ENCODE data around the gene IL10RB. TPM values are rescaled to one million over a fixed set of nuclear protein-coding genes. Genes with fewer than 3 reads are reported as not detected.

The IL10RB gene
- total RNA-seq, 4 donors from 2014 or later = 20.7 to 28.1 (median 23.4) TPM

DNA sequence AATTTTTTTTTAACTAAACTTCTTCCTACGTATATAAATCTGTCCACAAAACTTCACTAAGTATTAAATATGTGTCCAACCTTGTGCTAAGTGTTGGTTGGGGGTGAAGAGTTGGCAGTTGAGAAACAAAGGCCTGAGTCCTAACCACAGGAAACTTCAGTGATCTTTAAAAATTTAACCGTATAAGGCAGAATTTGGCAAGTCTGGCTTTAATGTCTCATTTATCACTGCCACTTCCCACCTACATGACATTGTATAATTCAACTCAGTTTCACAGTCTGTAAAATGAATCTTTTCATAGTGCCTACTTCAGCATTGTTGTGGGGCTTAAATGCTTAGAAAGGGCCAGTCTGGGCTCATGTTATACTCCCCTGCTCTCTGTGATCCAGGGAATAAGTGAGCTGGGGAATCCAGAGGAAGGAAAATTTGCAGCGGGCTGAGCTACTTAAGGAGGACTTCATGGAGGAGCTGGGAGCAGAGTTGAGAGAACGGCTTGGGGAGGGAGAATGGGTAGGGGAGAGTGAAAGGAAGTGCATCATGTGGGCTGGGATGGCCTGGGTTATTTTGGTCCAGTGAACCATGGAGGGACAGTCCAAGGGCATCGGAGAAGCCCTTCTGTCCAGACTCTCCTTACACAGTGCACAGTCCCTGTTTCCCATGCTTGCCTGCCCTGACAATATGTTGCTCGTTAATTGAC lies 21.9 kb upstream of the IL10RB start:
- H3K4me3 ChIP-seq = no peak overlapping the region
- no peaks in the 10 kb centered on the region for H3K9me3 ChIP-seq
- no peaks in the 10 kb centered on the region for H3K27me3 ChIP-seq
- TF ChIP-seq, protein P1, sequence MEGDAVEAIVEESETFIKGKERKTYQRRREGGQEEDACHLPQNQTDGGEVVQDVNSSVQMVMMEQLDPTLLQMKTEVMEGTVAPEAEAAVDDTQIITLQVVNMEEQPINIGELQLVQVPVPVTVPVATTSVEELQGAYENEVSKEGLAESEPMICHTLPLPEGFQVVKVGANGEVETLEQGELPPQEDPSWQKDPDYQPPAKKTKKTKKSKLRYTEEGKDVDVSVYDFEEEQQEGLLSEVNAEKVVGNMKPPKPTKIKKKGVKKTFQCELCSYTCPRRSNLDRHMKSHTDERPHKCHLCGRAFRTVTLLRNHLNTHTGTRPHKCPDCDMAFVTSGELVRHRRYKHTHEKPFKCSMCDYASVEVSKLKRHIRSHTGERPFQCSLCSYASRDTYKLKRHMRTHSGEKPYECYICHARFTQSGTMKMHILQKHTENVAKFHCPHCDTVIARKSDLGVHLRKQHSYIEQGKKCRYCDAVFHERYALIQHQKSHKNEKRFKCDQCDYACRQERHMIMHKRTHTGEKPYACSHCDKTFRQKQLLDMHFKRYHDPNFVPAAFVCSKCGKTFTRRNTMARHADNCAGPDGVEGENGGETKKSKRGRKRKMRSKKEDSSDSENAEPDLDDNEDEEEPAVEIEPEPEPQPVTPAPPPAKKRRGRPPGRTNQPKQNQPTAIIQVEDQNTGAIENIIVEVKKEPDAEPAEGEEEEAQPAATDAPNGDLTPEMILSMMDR (IDR thresholded peaks at IDR 0.05) = no peak
- no peak for DNase-seq (ENCODE audit: low spot score in 2 of 2)
- 74% methylated on average over 6 of the region's 6 CpGs for WGBS
- peaks cover 6% of the 10 kb centered on the region for H3K4me1 ChIP-seq
- H3K27ac ChIP-seq = no peak overlapping the region
- H3K36me3 ChIP-seq = peaks cover 40% of the 10 kb centered on the region

DNA sequence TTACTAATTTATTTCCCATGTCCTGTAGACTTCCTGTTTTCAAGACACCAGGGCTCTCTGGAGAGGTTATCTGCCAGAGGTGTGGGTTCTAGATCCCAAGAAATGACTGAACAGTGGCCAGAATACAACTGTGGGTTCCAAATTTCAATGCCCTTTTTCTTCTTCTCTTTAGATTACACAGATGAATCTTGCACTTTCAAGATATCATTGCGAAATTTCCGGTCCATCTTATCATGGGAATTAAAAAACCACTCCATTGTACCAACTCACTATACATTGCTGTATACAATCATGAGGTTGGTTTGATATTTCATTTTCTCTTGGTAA lies 21.4 kb upstream of the IL10RB start:
- H3K9me3 ChIP-seq = no peaks in the 10 kb centered on the region
- WGBS = 73% methylated on average over 2 of the region's 2 CpGs
- no peak overlapping the region for H3K4me3 ChIP-seq
- peaks cover 45% of the 10 kb centered on the region for H3K36me3 ChIP-seq
- peaks cover 6% of the 10 kb centered on the region for H3K4me1 ChIP-seq
- TF ChIP-seq EP300 (IDR thresholded peaks at IDR 0.05) (no peak), POLR2A (IDR thresholded peaks at IDR 0.05) (no peak), POLR2AphosphoS5 (IDR thresholded peaks at IDR 0.05) (no peak)
- no peak for DNase-seq (ENCODE audit: low spot score in 2 of 2)
- no peaks in the 10 kb centered on the region for H3K27me3 ChIP-seq
- H3K27ac ChIP-seq = no peak overlapping the region

DNA sequence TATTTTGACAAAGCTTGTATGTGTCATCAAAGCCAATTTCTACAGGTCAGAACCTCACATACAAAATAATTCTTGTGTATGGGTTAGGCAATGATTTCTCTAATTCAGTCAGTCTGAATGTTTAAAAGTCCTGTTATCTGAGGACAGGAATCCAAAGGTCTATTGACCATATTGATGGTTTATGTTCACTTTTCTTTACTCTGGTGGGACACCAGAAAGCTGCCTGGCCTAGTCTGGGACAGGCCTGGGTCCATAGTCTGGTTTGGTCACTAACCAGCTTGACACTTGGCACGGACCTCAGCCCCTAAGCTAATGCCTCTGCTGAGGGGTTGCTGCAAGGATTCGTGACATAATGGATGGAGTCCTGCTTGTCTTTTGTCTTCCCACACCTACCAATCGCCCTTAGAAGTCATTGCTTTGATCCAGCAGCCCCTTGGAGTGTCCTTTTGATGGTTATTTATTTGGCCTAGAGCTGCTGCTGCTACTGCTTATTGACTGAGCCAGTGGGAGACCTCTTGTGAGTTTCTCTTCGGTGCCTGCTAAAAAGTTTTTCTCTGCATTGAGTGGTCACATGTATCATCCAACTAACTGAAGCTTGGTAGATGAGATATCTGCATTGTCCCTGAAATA lies 20.8 kb upstream of the IL10RB start:
- Histone ChIP-seq H3K27me3 (no peaks in the 10 kb centered on the region), H3K4me1 (peaks cover 6% of the 10 kb centered on the region), H3K36me3 (peaks cover 47% of the 10 kb centered on the region), H3K9me3 (no peaks in the 10 kb centered on the region), H3K27ac (no peak overlapping the region), H3K4me3 (no peak overlapping the region)
- 85% methylated on average over 4 of the region's 4 CpGs for WGBS
- TF ChIP-seq POLR2A (IDR thresholded peaks at IDR 0.05) (no peak), POLR2AphosphoS5 (IDR thresholded peaks at IDR 0.05) (no peak), EP300 (IDR thresholded peaks at IDR 0.05) (no peak)
- TF ChIP-seq, protein P1 (IDR thresholded peaks at IDR 0.05) = no peak
- no peak for DNase-seq (ENCODE audit: low spot score in 2 of 2)

DNA sequence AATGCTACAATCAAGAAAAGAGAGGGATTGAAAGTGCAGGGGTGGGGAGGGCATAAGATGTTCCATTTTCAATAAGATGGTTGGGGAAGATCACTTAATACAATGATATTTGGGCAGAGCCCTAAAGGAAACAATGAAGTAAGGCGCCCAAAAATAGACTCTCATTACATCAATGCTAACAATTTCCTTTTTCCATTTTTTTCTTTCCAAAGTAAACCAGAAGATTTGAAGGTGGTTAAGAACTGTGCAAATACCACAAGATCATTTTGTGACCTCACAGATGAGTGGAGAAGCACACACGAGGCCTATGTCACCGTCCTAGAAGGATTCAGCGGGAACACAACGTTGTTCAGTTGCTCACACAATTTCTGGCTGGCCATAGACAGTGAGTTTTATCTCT lies 19.7 kb upstream of the IL10RB start:
- Histone ChIP-seq H3K4me3 (no peak overlapping the region), H3K27ac (no peak overlapping the region), H3K4me1 (peaks cover 6% of the 10 kb centered on the region), H3K9me3 (no peaks in the 10 kb centered on the region), H3K36me3 (peaks cover 57% of the 10 kb centered on the region), H3K27me3 (no peaks in the 10 kb centered on the region)
- no peak for DNase-seq (ENCODE audit: low spot score in 2 of 2)
- TF ChIP-seq EP300 (IDR thresholded peaks at IDR 0.05) = no peak
- TF ChIP-seq POLR2A (IDR thresholded peaks at IDR 0.05) = no peak
- no peak for TF ChIP-seq POLR2AphosphoS5 (IDR thresholded peaks at IDR 0.05)
- TF ChIP-seq, protein P1 (IDR thresholded peaks at IDR 0.05) = no peak
- 87% methylated on average over 5 of the region's 5 CpGs for WGBS

DNA sequence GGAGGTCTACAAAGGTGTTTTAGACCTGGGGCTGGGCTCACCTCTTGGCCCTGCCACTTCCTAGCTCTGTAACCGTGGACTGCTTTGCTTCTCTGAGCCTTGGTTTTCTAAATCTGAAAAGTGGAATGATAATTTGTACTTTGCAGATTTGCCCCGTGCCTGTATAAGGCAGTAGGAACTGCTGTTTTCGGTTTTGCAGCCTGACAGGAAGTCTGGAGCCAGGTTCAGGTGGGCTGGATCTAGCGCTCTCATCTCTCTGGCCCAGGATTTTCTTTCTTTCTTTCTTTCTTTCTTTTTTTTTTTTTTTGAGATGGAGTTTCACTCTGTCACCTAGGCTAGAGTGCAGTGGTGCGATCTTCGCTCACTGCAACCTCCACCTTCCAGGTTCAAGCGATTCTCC lies 19.2 kb upstream of the IL10RB start:
- Histone ChIP-seq H3K9me3 (no peaks in the 10 kb centered on the region), H3K27me3 (no peaks in the 10 kb centered on the region), H3K36me3 (peaks cover 61% of the 10 kb centered on the region), H3K27ac (no peak overlapping the region), H3K4me1 (peaks cover 6% of the 10 kb centered on the region), H3K4me3 (no peak overlapping the region)
- no peak for DNase-seq (ENCODE audit: low spot score in 2 of 2)
- WGBS = 97% methylated on average over 7 of the region's 7 CpGs
- TF ChIP-seq, protein P1 (IDR thresholded peaks at IDR 0.05) = no peak
- TF ChIP-seq POLR2AphosphoS5 (IDR thresholded peaks at IDR 0.05) (no peak), EP300 (IDR thresholded peaks at IDR 0.05) (no peak), POLR2A (IDR thresholded peaks at IDR 0.05) (no peak)
